Measurements from ENCODE around the gene ALDH3B1. TPM values are rescaled to one million over a fixed set of nuclear protein-coding genes. Genes with fewer than 3 reads are reported as not detected.
A peak's percentile ranks its signal among the peaks of the same experiment; 100 is the strongest.

The ALDH3B1 gene
- total RNA-seq, 3 donors from 2014 or later, result 8.6 to 18.9 (median 11.5) TPM

DNA sequence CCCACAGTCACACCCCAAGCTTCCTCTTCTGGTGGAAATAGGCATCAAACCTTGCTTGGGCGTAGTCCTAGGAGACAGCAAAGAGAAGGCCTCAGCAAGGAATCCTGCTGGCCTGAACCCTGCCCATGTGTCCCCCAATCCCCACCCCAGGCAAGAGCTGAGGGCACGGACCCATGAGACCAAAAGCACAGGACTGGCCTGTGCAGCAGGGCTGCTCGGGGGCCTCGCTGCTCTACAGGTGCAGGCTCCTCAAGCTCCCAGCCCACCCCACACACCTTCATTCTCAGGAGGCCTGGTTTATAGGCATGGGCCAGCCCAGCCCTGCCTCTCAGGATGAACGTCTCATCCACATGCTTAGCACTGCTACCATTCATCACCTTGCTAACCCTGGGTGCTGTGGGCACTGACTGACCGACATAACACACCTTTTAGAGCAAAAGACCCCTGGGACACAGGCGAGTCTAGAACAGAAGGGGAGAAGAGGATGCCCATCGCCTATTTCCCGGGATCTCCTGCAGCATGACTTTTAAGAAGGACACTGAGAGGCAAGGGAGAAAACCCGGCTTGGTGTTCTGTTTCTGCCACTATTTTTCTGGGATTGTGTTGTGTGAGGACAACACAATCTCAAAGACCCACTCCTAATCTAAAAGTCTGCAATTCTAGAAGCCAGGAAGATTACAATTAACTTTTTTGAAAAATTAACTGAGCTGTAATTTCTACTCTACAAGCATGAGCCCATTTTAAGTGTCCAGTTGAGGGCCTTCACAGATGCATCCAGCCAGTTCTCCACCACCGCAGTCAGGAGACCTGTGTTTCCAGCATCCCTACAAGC, 44.1 kb downstream of the ALDH3B1 start:
- DNase-seq (no peak), ATAC-seq (peak; percentile 5)
- TF ChIP-seq CTCF (IDR thresholded peaks at IDR 0.05), result no peak
- Histone ChIP-seq H3K4me3 (no peak overlapping the region), H3K36me3 (ENCODE audit: low read depth) (no peaks in the 10 kb centered on the region), H3K4me1 (ENCODE audit: low read depth) (no peaks in the 10 kb centered on the region), H3K9me3 (no peaks in the 10 kb centered on the region)
- intact Hi-C loops (cut with DNase I, micrococcal nuclease), result no loop called here

DNA sequence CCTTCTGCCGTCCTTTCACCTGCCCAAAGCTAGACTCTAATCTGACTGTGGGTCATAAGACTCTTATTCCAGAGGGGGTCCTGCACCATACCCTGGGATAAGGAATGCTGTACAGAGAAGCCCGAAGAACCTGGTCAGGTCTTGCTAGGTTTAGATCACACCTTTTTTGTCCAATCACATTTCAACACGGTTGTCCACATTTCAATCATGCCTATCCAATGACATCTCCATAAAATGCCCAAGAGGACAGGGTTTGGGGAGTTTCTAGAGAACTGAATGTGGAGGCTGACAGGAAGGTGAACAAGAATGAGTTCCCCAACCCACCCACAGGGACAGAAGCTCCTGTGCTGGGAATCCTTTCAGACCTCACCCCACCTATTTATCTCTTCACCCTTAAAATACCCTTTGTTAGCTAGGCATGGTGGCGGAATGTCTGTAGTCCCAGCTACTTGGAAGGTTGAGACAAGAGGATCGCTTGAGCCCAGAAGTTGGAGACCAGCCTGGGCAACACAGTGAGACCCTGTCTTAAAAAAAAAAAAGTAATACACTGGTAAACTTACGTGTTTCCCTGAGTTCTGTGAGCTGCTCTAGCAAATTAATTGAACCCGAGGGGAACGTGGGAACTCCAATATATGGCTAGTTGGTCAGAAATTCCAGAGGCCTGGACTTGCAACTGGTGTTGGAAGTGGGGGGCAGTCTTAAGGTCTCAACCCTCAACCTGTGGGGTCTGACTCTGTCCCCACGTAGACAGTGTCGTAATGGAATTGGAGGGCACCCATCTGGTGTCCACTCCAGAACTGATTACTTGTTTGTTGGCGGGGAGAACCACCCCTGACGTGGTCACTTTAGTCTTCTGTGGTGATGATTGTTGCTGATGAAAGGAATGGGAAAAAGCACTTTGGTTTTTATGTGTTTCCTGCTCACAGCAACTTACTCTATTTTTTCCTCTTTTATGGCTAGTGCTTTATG, 46.5 kb downstream of the ALDH3B1 start:
- DNase-seq (no peak), ATAC-seq (no peak)
- intact Hi-C loops (cut with DNase I, micrococcal nuclease), result no loop called here
- TF ChIP-seq CTCF (IDR thresholded peaks at IDR 0.05), result no peak
- H3K9me3 ChIP-seq, result no peaks in the 10 kb centered on the region
- H3K36me3 ChIP-seq (ENCODE audit: low read depth), result no peaks in the 10 kb centered on the region
- H3K4me1 ChIP-seq (ENCODE audit: low read depth), result no peaks in the 10 kb centered on the region
- no peak overlapping the region for H3K4me3 ChIP-seq

GRCh38 chr11:68057807-68058206, 47.7 kb downstream of the ALDH3B1 start:
- no peak for DNase-seq
- Histone ChIP-seq H3K36me3 (ENCODE audit: low read depth) (no peaks in the 10 kb centered on the region), H3K9me3 (no peaks in the 10 kb centered on the region), H3K4me3 (no peak overlapping the region), H3K4me1 (ENCODE audit: low read depth) (no peaks in the 10 kb centered on the region)
- no peak for ATAC-seq
- intact Hi-C loops (cut with DNase I, micrococcal nuclease), result no loop called here
- no peak for TF ChIP-seq CTCF (IDR thresholded peaks at IDR 0.05)

- no peak for TF ChIP-seq CTCF (IDR thresholded peaks at IDR 0.05)
- H3K9me3 ChIP-seq, result no peaks in the 10 kb centered on the region
- H3K4me3 ChIP-seq, result no peak overlapping the region
- H3K4me1 ChIP-seq (ENCODE audit: low read depth), result no peaks in the 10 kb centered on the region
- DNase-seq, result no peak
- ATAC-seq, result no peak
- H3K36me3 ChIP-seq (ENCODE audit: low read depth), result no peaks in the 10 kb centered on the region
- intact Hi-C loops (cut with DNase I, micrococcal nuclease), result no loop called here
Measured at GRCh38 chr11:68061508-68061907, 51.4 kb downstream of the ALDH3B1 start.

GRCh38 chr11:68064926-68065325, 54.8 kb downstream of the ALDH3B1 start:
- ATAC-seq (no peak), DNase-seq (no peak)
- no peaks in the 10 kb centered on the region for H3K4me1 ChIP-seq (ENCODE audit: low read depth)
- H3K9me3 ChIP-seq, result no peaks in the 10 kb centered on the region
- no peak overlapping the region for H3K4me3 ChIP-seq
- H3K36me3 ChIP-seq (ENCODE audit: low read depth), result peaks cover 5% of the 10 kb centered on the region
- intact Hi-C loops (cut with DNase I, micrococcal nuclease), result no loop called here
- no peak for TF ChIP-seq CTCF (IDR thresholded peaks at IDR 0.05)
